Nephron progenitor cell (in vitro differentiated cells): ENCODE measurements around the gene OTUB1.
A peak's percentile ranks its signal among the peaks of the same experiment; 100 is the strongest.

Source experiments
- DNase-seq: peaks from one replicate; pipeline ENCODE4 v3.0.0; 2021
- H3K27ac Mint-ChIP-seq: 2 replicates; pipeline ENCODE4 v1.8.0; 2021; ENCODE audit warnings: mild to moderate bottlenecking, moderate library complexity, mixed read lengths
- H3K27me3 Mint-ChIP-seq: 2 replicates; pipeline ENCODE4 v1.8.0; 2021; ENCODE audit warnings: mild to moderate bottlenecking, low read depth, mixed read lengths; ENCODE audit not compliant: poor library complexity
- H3K36me3 Mint-ChIP-seq: 2 replicates; pipeline ENCODE4 v1.8.0; 2021; ENCODE audit warnings: low read depth, mixed read lengths
- H3K4me1 Mint-ChIP-seq: 2 replicates; pipeline ENCODE4 v1.8.0; 2021; ENCODE audit warnings: mixed read lengths
- H3K4me3 Mint-ChIP-seq: 2 replicates; pipeline ENCODE4 v1.8.0; 2021; ENCODE audit warnings: mild to moderate bottlenecking, moderate library complexity, mixed read lengths
- H3K9me3 Mint-ChIP-seq: 2 replicates; pipeline ENCODE4 v1.8.0; 2021; ENCODE audit warnings: mild to moderate bottlenecking, moderate library complexity, mixed read lengths
- TF ChIP-seq, protein P1 (sequence below): fragments of 200-600 bp; sonication (generic); IDR thresholded peaks from 2 replicates; pipeline ENCODE4 v1.5.0; 2021; ENCODE audit warnings: antibody characterized with exemption

OTUB1 gene

DNA sequence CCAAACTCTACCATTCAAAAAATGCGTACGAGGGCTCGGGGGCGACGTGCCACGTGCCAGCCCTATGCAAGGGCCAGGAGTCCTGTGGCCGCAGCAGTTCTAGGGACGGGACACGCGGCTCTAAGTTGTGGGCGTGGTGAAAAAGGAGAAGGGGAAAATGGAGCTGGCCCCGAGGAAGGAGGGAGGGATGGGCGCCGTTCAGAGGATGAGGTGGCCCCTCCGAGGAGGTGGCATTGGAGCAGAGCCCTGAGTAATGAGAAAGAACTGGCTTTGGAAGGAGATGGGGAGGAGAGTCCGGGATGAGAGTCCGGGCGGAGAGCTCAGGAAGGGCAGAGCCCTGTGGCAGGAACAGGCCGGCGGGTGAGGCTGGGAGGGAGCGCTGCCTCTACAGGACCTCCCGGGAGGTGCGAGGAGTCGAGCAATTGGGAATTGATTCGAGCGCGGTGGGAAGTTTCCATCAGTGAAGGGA is 21.0 kb downstream of the OTUB1 start:
- no peaks in the 10 kb centered on the region for H3K36me3 Mint-ChIP-seq
- peaks cover 44% of the 10 kb centered on the region for H3K4me1 Mint-ChIP-seq
- TF ChIP-seq, protein P1, sequence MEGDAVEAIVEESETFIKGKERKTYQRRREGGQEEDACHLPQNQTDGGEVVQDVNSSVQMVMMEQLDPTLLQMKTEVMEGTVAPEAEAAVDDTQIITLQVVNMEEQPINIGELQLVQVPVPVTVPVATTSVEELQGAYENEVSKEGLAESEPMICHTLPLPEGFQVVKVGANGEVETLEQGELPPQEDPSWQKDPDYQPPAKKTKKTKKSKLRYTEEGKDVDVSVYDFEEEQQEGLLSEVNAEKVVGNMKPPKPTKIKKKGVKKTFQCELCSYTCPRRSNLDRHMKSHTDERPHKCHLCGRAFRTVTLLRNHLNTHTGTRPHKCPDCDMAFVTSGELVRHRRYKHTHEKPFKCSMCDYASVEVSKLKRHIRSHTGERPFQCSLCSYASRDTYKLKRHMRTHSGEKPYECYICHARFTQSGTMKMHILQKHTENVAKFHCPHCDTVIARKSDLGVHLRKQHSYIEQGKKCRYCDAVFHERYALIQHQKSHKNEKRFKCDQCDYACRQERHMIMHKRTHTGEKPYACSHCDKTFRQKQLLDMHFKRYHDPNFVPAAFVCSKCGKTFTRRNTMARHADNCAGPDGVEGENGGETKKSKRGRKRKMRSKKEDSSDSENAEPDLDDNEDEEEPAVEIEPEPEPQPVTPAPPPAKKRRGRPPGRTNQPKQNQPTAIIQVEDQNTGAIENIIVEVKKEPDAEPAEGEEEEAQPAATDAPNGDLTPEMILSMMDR, result no peak
- H3K27ac Mint-ChIP-seq, result no peak overlapping the region
- H3K27me3 Mint-ChIP-seq, result peaks cover 76% of the 10 kb centered on the region
- H3K4me3 Mint-ChIP-seq, result peak overlapping the region; percentile 76
- peak; percentile 54 for DNase-seq
- peaks cover 9% of the 10 kb centered on the region for H3K9me3 Mint-ChIP-seq

DNA sequence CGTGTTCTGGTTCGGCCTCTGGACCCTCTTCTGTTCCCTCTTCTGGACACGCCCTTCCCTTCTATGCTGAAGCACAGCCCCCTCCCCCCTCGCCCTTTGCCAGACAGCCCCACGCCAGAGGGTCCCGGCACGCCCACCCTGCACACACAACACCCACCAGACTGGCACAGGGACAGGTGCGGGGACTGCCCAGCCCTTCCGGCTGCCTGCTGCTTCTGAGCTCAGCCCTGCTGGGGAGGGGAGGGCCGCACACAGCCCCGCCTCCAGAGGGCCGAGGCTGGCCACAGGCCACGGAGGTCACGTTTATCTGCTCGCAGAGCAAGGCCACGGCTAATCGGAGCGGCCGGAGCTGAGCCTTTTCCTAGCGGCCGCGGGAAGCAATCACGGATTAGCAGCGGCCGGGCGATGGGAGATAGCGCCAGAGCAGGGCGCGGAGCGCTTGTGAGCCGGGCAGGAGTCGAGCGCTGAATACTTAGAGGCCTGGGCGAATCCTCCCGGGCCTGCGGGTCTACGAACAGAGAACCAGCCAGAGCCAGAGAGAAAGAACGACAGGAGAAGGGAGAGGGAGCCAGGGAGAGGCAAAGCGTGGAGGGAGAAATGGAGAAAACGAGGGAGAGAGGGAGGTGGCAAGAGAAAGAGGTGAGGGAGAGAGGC is 21.5 kb downstream of the OTUB1 start:
- H3K9me3 Mint-ChIP-seq, result peaks cover 9% of the 10 kb centered on the region
- no peak overlapping the region for H3K27ac Mint-ChIP-seq
- peaks cover 75% of the 10 kb centered on the region for H3K27me3 Mint-ChIP-seq
- TF ChIP-seq, protein P1, result peak; percentile 25
- H3K36me3 Mint-ChIP-seq, result no peaks in the 10 kb centered on the region
- DNase-seq, result peak; percentile 73
- peaks cover 41% of the 10 kb centered on the region for H3K4me1 Mint-ChIP-seq
- peak overlapping the region; percentile 39 for H3K4me3 Mint-ChIP-seq

DNA sequence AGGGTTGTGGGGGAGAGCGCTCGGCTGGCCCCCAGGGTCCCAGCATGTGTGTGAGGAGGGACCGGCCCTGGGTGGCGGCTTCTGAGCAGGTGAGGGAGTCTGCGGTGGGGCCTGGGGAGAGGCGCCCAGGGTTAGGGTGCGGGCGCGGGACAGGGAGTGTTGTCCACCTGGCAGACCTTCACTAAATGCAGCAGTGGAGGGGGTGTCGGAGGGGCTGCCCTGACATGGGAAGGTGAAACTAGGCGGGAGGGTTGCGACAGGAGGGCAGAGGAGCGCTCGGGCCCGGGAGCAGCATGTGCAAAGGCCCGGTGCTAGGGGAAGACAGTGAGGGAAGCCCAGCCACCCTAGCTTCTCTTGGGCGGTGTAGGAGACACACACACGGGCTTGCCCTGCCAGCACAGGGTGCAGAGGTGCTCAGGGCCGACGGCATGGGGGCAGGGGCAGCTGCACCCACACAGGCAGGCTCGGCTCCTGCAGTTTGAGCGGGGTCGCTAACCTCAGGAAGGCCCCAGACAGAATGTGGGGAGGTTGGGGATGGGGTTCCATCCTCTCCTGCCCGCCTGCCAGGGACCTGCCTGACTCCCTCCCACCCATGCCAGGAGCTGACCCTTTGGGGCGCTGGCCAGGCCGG is 22.2 kb downstream of the OTUB1 start:
- Mint-ChIP-seq H3K4me3 (peak overlapping the region; percentile 39), H3K27me3 (peaks cover 75% of the 10 kb centered on the region), H3K27ac (no peak overlapping the region), H3K9me3 (peaks cover 9% of the 10 kb centered on the region), H3K36me3 (no peaks in the 10 kb centered on the region), H3K4me1 (peaks cover 47% of the 10 kb centered on the region)
- no peak for DNase-seq
- TF ChIP-seq, protein P1, result no peak

DNA sequence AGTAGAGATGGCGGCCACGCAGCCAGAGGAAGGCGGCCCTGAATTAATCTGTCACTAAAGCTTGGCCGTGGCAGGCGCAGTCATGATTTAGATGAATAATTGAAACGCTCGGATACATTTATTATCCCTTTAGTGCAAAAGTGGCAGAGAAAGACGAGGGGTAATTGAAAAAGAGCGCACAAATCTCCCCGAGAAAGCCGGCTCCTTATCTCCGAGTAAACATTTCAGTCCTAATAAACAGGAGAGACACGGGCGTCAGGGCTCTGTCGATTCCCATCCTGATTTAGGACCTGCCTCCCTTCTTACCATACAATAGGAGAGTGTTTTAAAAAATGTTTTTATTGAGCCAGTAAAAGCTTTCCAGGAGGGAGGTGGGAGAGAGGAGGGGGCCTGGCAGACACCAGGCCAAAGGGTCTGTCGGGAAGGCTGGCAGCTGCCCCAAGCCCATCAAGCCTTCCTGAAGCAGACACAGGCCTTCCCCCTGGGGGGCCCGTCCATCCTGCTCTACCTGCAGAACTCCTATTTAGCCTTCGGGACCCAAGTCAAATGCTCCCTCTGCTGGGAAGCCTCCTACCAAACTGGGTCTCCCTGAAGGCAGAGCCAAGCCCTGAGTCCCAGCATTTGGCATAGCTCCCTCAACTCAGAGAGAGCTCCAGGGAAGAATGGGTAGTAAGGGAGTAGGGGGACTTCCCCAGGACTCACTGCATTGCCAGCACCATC is 22.8 kb downstream of the OTUB1 start:
- H3K27me3 Mint-ChIP-seq, result peaks cover 76% of the 10 kb centered on the region
- H3K9me3 Mint-ChIP-seq, result peaks cover 9% of the 10 kb centered on the region
- no peak overlapping the region for H3K27ac Mint-ChIP-seq
- H3K36me3 Mint-ChIP-seq, result no peaks in the 10 kb centered on the region
- H3K4me3 Mint-ChIP-seq, result no peak overlapping the region
- TF ChIP-seq, protein P1, result no peak
- peaks cover 48% of the 10 kb centered on the region for H3K4me1 Mint-ChIP-seq
- no peak for DNase-seq

DNA sequence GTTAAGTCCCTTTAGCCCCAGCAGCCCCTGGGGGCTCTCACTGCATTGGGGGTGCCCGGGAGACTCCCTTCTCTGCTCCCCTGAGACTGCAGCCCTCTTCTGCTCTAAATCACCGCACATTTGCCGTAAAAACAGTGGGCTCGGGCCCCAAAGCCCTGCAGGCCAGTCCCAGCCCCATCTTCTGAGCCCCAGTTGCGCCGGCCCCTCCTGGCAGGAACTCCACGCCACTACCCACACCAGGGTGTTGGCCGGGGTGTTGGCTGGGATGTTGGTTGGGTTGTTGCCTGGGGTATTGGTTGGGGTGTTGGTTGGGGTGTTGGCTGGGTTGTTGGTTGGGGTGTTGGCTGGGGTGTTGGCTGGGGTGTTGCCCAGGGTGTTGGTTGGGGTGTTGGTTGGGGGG is 23.5 kb downstream of the OTUB1 start:
- Mint-ChIP-seq H3K4me1 (peaks cover 53% of the 10 kb centered on the region), H3K9me3 (peaks cover 9% of the 10 kb centered on the region), H3K4me3 (no peak overlapping the region), H3K27me3 (peaks cover 77% of the 10 kb centered on the region), H3K27ac (no peak overlapping the region), H3K36me3 (no peaks in the 10 kb centered on the region)
- DNase-seq, result no peak
- TF ChIP-seq, protein P1, result no peak
